GM12892 (cell line): Measurements from ENCODE around the gene ZNF644.
"Not testable (repeated sequence)": the region's sequence is repeated elsewhere in the genome, so short reads cannot be mapped to it uniquely, and the experiment has no call there.

Experiments used
- POLR2A ChIP-seq: IDR thresholded peaks from 2 replicates; pipeline ENCODE4 v1.6.1; 2011; ENCODE audit warnings: low read depth, low read length, control low read depth
- POLR2AphosphoS5 ChIP-seq: IDR thresholded peaks from 2 replicates; pipeline ENCODE4 v1.6.1; 2011; ENCODE audit warnings: low read depth, low read length, control low read depth

DNA sequence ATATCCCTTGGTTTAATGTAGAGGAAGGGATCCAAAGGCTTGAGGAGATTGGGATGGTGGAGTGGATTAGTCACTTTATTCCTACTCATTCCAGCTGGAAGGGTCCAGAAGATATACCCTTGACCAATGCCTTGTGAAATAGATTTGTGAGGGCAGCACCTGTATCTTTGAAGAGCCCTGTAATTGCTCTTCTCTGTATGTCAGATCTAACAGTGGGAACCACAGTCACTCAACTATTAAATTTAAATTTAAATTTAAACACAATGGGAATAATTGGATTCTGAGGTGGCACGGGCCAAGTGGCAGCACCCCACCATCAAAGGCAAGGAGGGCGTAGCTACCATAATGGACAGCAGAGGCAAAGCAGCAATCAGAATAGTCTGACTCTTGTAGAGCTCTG lies 20.5 kb upstream of the ZNF644 start:
- TF ChIP-seq POLR2AphosphoS5, POLR2A: not testable (repeated sequence)
